Kidney epithelial cell (primary cell): Measurements from ENCODE around the gene HNF4A. TPM values are rescaled to one million over a fixed set of nuclear protein-coding genes. Genes with fewer than 3 reads are reported as not detected.

Source experiments
- DNase-seq: peaks from one replicate; pipeline ENCODE4 v3.0.0-alpha.2; 2010; ENCODE audit warnings: low read depth
- H3K27me3 ChIP-seq: 2 replicates; pipeline ENCODE4 v1.6.0; 2011; ENCODE audit warnings: low read length; ENCODE audit not compliant: control insufficient read depth, insufficient read depth
- H3K36me3 ChIP-seq: 2 replicates; pipeline ENCODE4 v1.5.1; 2011; ENCODE audit warnings: low read length; ENCODE audit not compliant: control insufficient read depth, insufficient read depth
- H3K4me3 ChIP-seq: 2 replicates; pipeline ENCODE4 v1.5.1; 2011; ENCODE audit warnings: low read depth, mild to moderate bottlenecking, control low read depth, low read length
- CTCF ChIP-seq: IDR thresholded peaks from 2 replicates; pipeline ENCODE4 v1.5.1; 2011; ENCODE audit warnings: mild to moderate bottlenecking, moderate library complexity, low read length, control low read depth, inconsistent platforms; ENCODE audit not compliant: insufficient read depth, poor library complexity, severe bottlenecking
- total RNA-seq: library from RNA; depleted of rRNA; stranded (reverse); fragments of >200 nt; gene quantifications from 2 replicates; pipeline ENCODE4 v1.2.3, GENCODE V29; 2015

HNF4A gene
- total RNA-seq, 1 donor from 2014 or later, result not detected

- no peak overlapping the region for H3K4me3 ChIP-seq
- no peaks in the 10 kb centered on the region for H3K36me3 ChIP-seq
- no peak for TF ChIP-seq CTCF
- no peaks in the 10 kb centered on the region for H3K27me3 ChIP-seq
- no peak for DNase-seq
Measured at GRCh38 chr20:44442298-44443070, 87.0 kb downstream of the HNF4A start.

GRCh38 chr20:44445742-44446710 lies 90.5 kb downstream of the HNF4A start:
- TF ChIP-seq CTCF, result no peak
- no peak for DNase-seq
- no peaks in the 10 kb centered on the region for H3K27me3 ChIP-seq
- H3K4me3 ChIP-seq, result no peak overlapping the region
- no peaks in the 10 kb centered on the region for H3K36me3 ChIP-seq

- no peaks in the 10 kb centered on the region for H3K36me3 ChIP-seq
Measured at GRCh38 chr20:44447827-44448419, 92.4 kb downstream of the HNF4A start.

GRCh38 chr20:44448753-44449546 lies 93.5 kb downstream of the HNF4A start:
- DNase-seq, result no peak

More at GRCh38 chr20:44447827-44448419, 92.4 kb downstream of the HNF4A start:
- no peak overlapping the region for H3K4me3 ChIP-seq
- TF ChIP-seq CTCF, result no peak
- no peaks in the 10 kb centered on the region for H3K27me3 ChIP-seq
- no peak for DNase-seq

More at GRCh38 chr20:44448753-44449546, 93.5 kb downstream of the HNF4A start:
- Histone ChIP-seq H3K4me3 (no peak overlapping the region), H3K27me3 (no peaks in the 10 kb centered on the region), H3K36me3 (no peaks in the 10 kb centered on the region)
- TF ChIP-seq CTCF, result peak; percentile 37
